ENCODE measurements around the gene IWS1.

- no peak for TF ChIP-seq GATA3 (IDR thresholded peaks at IDR 0.05; ENCODE audit: low read depth, low read length)
- no peak for TF ChIP-seq GATA2 (IDR thresholded peaks at IDR 0.05; ENCODE audit: low read depth, low read length)
These were observed 11.8 kb downstream of the IWS1 start for GRCh38 chr2:127514485-127514884.
